Neuron (in vitro differentiated cells): ENCODE data around the gene RAB37.

ENCODE experiments used
- H2AFZ ChIP-seq: one replicate; pipeline ENCODE4 v1.6.1; 2013; ENCODE audit warnings: low read depth, mild to moderate bottlenecking, inconsistent platforms, low read length, moderate library complexity
- H3K27me3 ChIP-seq: one replicate; pipeline ENCODE4 v1.6.1; 2013; ENCODE audit warnings: low read length; ENCODE audit not compliant: insufficient read depth
- H3K36me3 ChIP-seq: one replicate; pipeline ENCODE4 v1.6.1; 2013; ENCODE audit warnings: low read length; ENCODE audit not compliant: insufficient read depth
- H3K4me1 ChIP-seq: one replicate; pipeline ENCODE4 v1.6.1; 2013; ENCODE audit warnings: low read length; ENCODE audit not compliant: insufficient read depth
- H3K4me3 ChIP-seq: 2 replicates; pipeline ENCODE4 v1.5.1; 2013; ENCODE audit warnings: mild to moderate bottlenecking, low read length, moderate library complexity
- H3K9me3 ChIP-seq: one replicate; pipeline ENCODE4 v1.6.1; 2013; ENCODE audit warnings: low read length

Gene RAB37

GRCh38 chr17:74752415-74752814, 15.4 kb downstream of the RAB37 start:
- Histone ChIP-seq H3K4me1 (peaks cover 15% of the 10 kb centered on the region), H3K36me3 (no peaks in the 10 kb centered on the region), H3K9me3 (no peaks in the 10 kb centered on the region), H3K27me3 (no peaks in the 10 kb centered on the region), H3K4me3 (no peak overlapping the region), H2AFZ (no peak overlapping the region)

- H3K4me3 ChIP-seq = no peak overlapping the region
- H2AFZ ChIP-seq = no peak overlapping the region
- peaks cover 11% of the 10 kb centered on the region for H3K4me1 ChIP-seq
- no peaks in the 10 kb centered on the region for H3K27me3 ChIP-seq
- no peaks in the 10 kb centered on the region for H3K9me3 ChIP-seq
- no peaks in the 10 kb centered on the region for H3K36me3 ChIP-seq
Observed at GRCh38 chr17:74752822-74753401, 15.9 kb downstream of the RAB37 start.

GRCh38 chr17:74754832-74755231, 17.8 kb downstream of the RAB37 start:
- Histone ChIP-seq H3K9me3 (no peaks in the 10 kb centered on the region), H2AFZ (no peak overlapping the region), H3K4me3 (no peak overlapping the region), H3K27me3 (no peaks in the 10 kb centered on the region), H3K36me3 (no peaks in the 10 kb centered on the region), H3K4me1 (peaks cover 11% of the 10 kb centered on the region)

- Histone ChIP-seq H3K27me3 (no peaks in the 10 kb centered on the region), H3K4me1 (peaks cover 11% of the 10 kb centered on the region), H3K36me3 (no peaks in the 10 kb centered on the region), H3K9me3 (no peaks in the 10 kb centered on the region), H2AFZ (no peak overlapping the region), H3K4me3 (no peak overlapping the region)
Observed at GRCh38 chr17:74755533-74755932, 18.5 kb downstream of the RAB37 start.

GRCh38 chr17:74756891-74757290, 19.8 kb downstream of the RAB37 start:
- H2AFZ ChIP-seq = no peak overlapping the region
- H3K4me1 ChIP-seq = peaks cover 25% of the 10 kb centered on the region
- no peak overlapping the region for H3K4me3 ChIP-seq
- no peaks in the 10 kb centered on the region for H3K36me3 ChIP-seq
- no peaks in the 10 kb centered on the region for H3K27me3 ChIP-seq
- no peaks in the 10 kb centered on the region for H3K9me3 ChIP-seq

GRCh38 chr17:74757502-74757901, 20.4 kb downstream of the RAB37 start:
- Histone ChIP-seq H3K4me3 (no peak overlapping the region), H3K36me3 (no peaks in the 10 kb centered on the region), H3K9me3 (no peaks in the 10 kb centered on the region), H2AFZ (no peak overlapping the region), H3K4me1 (peaks cover 29% of the 10 kb centered on the region), H3K27me3 (no peaks in the 10 kb centered on the region)

GRCh38 chr17:74757931-74758847, 21.1 kb downstream of the RAB37 start:
- Histone ChIP-seq H2AFZ (no peak overlapping the region), H3K27me3 (no peaks in the 10 kb centered on the region), H3K4me3 (no peak overlapping the region), H3K9me3 (no peaks in the 10 kb centered on the region), H3K36me3 (no peaks in the 10 kb centered on the region), H3K4me1 (peaks cover 34% of the 10 kb centered on the region)

- Histone ChIP-seq H3K36me3 (no peaks in the 10 kb centered on the region), H3K9me3 (no peaks in the 10 kb centered on the region), H2AFZ (no peak overlapping the region), H3K4me3 (no peak overlapping the region), H3K4me1 (peaks cover 41% of the 10 kb centered on the region), H3K27me3 (no peaks in the 10 kb centered on the region)
Observed at GRCh38 chr17:74758848-74759168, 21.8 kb downstream of the RAB37 start.

- H3K4me1 ChIP-seq = peaks cover 45% of the 10 kb centered on the region
- no peaks in the 10 kb centered on the region for H3K36me3 ChIP-seq
- no peak overlapping the region for H3K4me3 ChIP-seq
- no peaks in the 10 kb centered on the region for H3K27me3 ChIP-seq
- no peak overlapping the region for H2AFZ ChIP-seq
- H3K9me3 ChIP-seq = no peaks in the 10 kb centered on the region
Observed at GRCh38 chr17:74759243-74759801, 22.3 kb downstream of the RAB37 start.

- Histone ChIP-seq H3K36me3 (no peaks in the 10 kb centered on the region), H2AFZ (no peak overlapping the region), H3K27me3 (no peaks in the 10 kb centered on the region), H3K4me1 (peaks cover 51% of the 10 kb centered on the region), H3K4me3 (no peak overlapping the region), H3K9me3 (no peaks in the 10 kb centered on the region)
Observed at GRCh38 chr17:74759941-74760340, 22.9 kb downstream of the RAB37 start.

- H3K4me3 ChIP-seq = no peak overlapping the region
- no peaks in the 10 kb centered on the region for H3K27me3 ChIP-seq
- H3K4me1 ChIP-seq = peaks cover 53% of the 10 kb centered on the region
Observed at GRCh38 chr17:74760404-74761105, 23.5 kb downstream of the RAB37 start.

GRCh38 chr17:74761419-74761818, 24.4 kb downstream of the RAB37 start:
- no peaks in the 10 kb centered on the region for H3K9me3 ChIP-seq

More at GRCh38 chr17:74760404-74761105, 23.5 kb downstream of the RAB37 start:
- no peaks in the 10 kb centered on the region for H3K9me3 ChIP-seq
- H3K36me3 ChIP-seq = no peaks in the 10 kb centered on the region
- H2AFZ ChIP-seq = no peak overlapping the region

GRCh38 chr17:74761931-74762330, 24.9 kb downstream of the RAB37 start:
- peaks cover 53% of the 10 kb centered on the region for H3K4me1 ChIP-seq

More at GRCh38 chr17:74761419-74761818, 24.4 kb downstream of the RAB37 start:
- Histone ChIP-seq H3K27me3 (no peaks in the 10 kb centered on the region), H3K4me1 (peaks cover 53% of the 10 kb centered on the region), H3K4me3 (no peak overlapping the region), H3K36me3 (no peaks in the 10 kb centered on the region), H2AFZ (no peak overlapping the region)

More at GRCh38 chr17:74761931-74762330, 24.9 kb downstream of the RAB37 start:
- no peak overlapping the region for H2AFZ ChIP-seq
- no peak overlapping the region for H3K4me3 ChIP-seq
- no peaks in the 10 kb centered on the region for H3K36me3 ChIP-seq
- H3K9me3 ChIP-seq = no peaks in the 10 kb centered on the region
- no peaks in the 10 kb centered on the region for H3K27me3 ChIP-seq
